HepG2 (cell line): Measurements from ENCODE around the gene MAPK7. TPM values are rescaled to one million over a fixed set of nuclear protein-coding genes. Genes with fewer than 3 reads are reported as not detected.

Source experiments
- AGO2 ChIP-seq: fragments of 200-400 bp; formaldehyde crosslinking; optimal IDR thresholded peaks from 2 replicates; pipeline ENCODE3; 2017; ENCODE audit warnings: mild to moderate bottlenecking, low read depth, low read length, moderate library complexity
- CHD4 ChIP-seq: fragments of 200-600 bp; sonication (generic); IDR thresholded peaks from 2 replicates; pipeline ENCODE4 v1.7.0; 2017; ENCODE audit warnings: mild to moderate bottlenecking, low read length, borderline replicate concordance
- DR1 ChIP-seq: sonication (generic); formaldehyde crosslinking; IDR thresholded peaks from 2 replicates; pipeline ENCODE4 v1.8.0; 2021; ENCODE audit warnings: mild to moderate bottlenecking, missing genetic modification reagents, inconsistent platforms
- FOXP1 ChIP-seq, 2 experiments: fragments of 450-650 bp in 1 of 2; IDR thresholded peaks; 2 replicates each; pipeline ENCODE4 v1.6.1; 2017 to 2018; ENCODE audit warnings: antibody characterized with exemption in 1 of 2
- KLF16 ChIP-seq, 2 experiments: sonication (generic) in 1 of 2; formaldehyde crosslinking in 1 of 2; IDR thresholded peaks; 2 replicates each; pipeline versions ENCODE4 v1.6.1 to v1.8.0; 2016 to 2023; ENCODE audit warnings: missing genetic modification reagents in 2 of 2, missing compliant biosample characterization in 1 of 2
- MAFF ChIP-seq: IDR thresholded peaks from 2 replicates; pipeline ENCODE4 v1.6.1; 2011; ENCODE audit warnings: low read depth, low read length, improper control_type of control experiment
- SAFB2 ChIP-seq: sonication (generic); formaldehyde crosslinking; IDR thresholded peaks from 2 replicates; pipeline ENCODE4 v1.5.1; 2020; ENCODE audit warnings: missing genetic modification reagents, low read depth, mild to moderate bottlenecking, borderline replicate concordance
- SALL2 ChIP-seq: sonication (generic); formaldehyde crosslinking; IDR thresholded peaks from 2 replicates; pipeline ENCODE4 v1.8.1; 2023; ENCODE audit warnings: mild to moderate bottlenecking, missing genetic modification reagents, inconsistent platforms
- ZFY ChIP-seq: sonication (generic); formaldehyde crosslinking; IDR thresholded peaks from 2 replicates; pipeline ENCODE4 v1.4.0; 2020; ENCODE audit warnings: missing genetic modification reagents
- ZNF350 ChIP-seq: sonication (generic); formaldehyde crosslinking; IDR thresholded peaks from 2 replicates; pipeline ENCODE4 v1.4.0; 2020; ENCODE audit warnings: mild to moderate bottlenecking, low read depth, missing genetic modification reagents, borderline replicate concordance
- polyA plus RNA-seq, 8 experiments: library from polyadenylated mRNA; depleted of rRNA in 3 of 8; stranded (reverse) in 7 of 8; unstranded in 1 of 8; fragments of >200 nt; fragmentation: Illumina TruSeq in 4 of 8; extraction: Trizol in 4 of 8; gene quantifications; 2 replicates each; pipeline versions ENCODE4 v1.2.1 to v1.2.3, GENCODE V29; 2011 to 2016; ENCODE audit warnings: low read depth in 4 of 8, missing spikeins in 1 of 8, mixed read lengths in 1 of 8; ENCODE audit not compliant: insufficient read depth in 1 of 8
- total RNA-seq, 5 experiments: library from RNA; depleted of rRNA; stranded (reverse); fragments of >200 nt; fragmentation: Illumina TruSeq; extraction: Trizol; gene quantifications; 2 replicates each; pipeline ENCODE4 v1.2.3, GENCODE V29; 2016; ENCODE audit warnings: low read depth in 1 of 5
- TF ChIP-seq, protein P1 (sequence below): fragments of 450-650 bp; IDR thresholded peaks from 2 replicates; pipeline ENCODE4 v1.6.1; 2016
- TF ChIP-seq, protein P2 (sequence below): sonication (generic); formaldehyde crosslinking; IDR thresholded peaks from 2 replicates; pipeline ENCODE4 v1.8.0; 2022; ENCODE audit warnings: missing genetic modification reagents, mild to moderate bottlenecking, borderline replicate concordance
- TF ChIP-seq, protein P3 (sequence below): sonication (generic); formaldehyde crosslinking; IDR thresholded peaks from 2 replicates; pipeline ENCODE4 v1.4.0; 2020; ENCODE audit warnings: mild to moderate bottlenecking, missing genetic modification reagents
- TF ChIP-seq, protein P4 (sequence below): sonication (generic); formaldehyde crosslinking; IDR thresholded peaks from 2 replicates; pipeline ENCODE4 v1.4.0; 2020; ENCODE audit warnings: missing genetic modification reagents, borderline replicate concordance
- TF ChIP-seq, protein P5 (sequence below): sonication (generic); formaldehyde crosslinking; IDR thresholded peaks from 2 replicates; pipeline ENCODE4 v1.5.1; 2020; ENCODE audit warnings: mild to moderate bottlenecking, missing genetic modification reagents, moderate library complexity

The MAPK7 gene
- total and polyA plus RNA-seq, 2 of the 13 experiments (the other 11 are each of a cell fraction or from before 2014, with no cell fraction given): 2.9 to 5.9 TPM

DNA sequence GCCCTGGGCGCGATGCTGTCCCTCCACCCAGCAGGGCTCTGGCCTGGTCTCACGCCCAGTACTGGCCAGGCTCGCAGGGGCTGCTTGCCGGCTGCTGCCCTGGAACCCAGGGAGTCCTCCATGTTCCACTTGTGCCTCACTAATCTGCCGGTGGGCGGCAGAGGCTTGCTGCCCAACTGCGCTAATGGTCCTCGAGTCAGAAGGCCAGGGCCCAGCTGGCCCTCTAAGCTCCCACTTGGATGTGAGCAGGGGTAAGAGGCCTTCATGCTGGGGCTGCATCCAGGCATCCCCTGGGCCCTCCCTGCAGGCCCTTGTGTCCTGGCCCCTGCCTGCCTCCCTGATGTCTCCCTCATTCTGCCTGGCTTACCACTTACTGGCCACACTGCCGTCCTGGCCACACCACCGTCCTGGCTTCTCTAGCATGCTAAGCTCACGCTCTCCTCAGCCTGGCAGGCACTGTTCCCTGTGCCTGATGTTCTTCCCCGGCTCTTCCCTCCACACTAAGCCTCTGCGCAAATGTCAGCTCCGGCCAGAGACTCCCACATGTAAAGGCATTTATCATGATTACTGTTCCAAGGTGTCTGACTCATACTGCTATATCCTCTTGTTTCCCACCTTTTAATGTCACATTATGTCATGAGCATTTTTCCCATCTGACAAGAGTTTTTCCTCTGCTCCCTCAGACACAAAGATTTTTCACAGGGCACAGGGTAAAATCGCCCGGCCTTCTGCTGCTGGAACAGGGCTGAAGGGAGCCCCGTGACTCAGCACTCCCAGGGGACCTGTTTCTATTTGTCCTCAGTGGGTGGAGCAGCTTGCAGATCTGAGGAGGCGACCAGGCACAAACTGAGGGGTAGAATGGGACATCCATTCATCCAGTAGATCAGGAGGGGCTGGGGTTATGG lies 31.7 kb upstream of the MAPK7 start (continued):
- TF ChIP-seq, protein P1, sequence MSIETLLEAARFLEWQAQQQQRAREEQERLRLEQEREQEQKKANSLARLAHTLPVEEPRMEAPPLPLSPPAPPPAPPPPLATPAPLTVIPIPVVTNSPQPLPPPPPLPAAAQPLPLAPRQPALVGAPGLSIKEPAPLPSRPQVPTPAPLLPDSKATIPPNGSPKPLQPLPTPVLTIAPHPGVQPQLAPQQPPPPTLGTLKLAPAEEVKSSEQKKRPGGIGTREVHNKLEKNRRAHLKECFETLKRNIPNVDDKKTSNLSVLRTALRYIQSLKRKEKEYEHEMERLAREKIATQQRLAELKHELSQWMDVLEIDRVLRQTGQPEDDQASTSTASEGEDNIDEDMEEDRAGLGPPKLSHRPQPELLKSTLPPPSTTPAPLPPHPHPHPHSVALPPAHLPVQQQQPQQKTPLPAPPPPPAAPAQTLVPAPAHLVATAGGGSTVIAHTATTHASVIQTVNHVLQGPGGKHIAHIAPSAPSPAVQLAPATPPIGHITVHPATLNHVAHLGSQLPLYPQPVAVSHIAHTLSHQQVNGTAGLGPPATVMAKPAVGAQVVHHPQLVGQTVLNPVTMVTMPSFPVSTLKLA: no peak
- TF ChIP-seq FOXP1 (IDR thresholded peaks at IDR 0.05) (no peak), FOXP1 (CRISPR knock-in tag; IDR thresholded peaks at IDR 0.05) (no peak), CHD4 (no peak), AGO2 (peak; percentile 52), SAFB2 (CRISPR knock-in tag) (0 out of 2 replicates have a peak, but pooled peaks have one; percentile 42), SALL2 (CRISPR knock-in tag) (0 out of 2 replicates have a peak, but pooled peaks have one; percentile 40), KLF16 (CRISPR knock-in tag; IDR thresholded peaks at IDR 0.05) (0 out of 4 replicates have a peak, but pooled peaks of 1 of the 2 experiments have one; percentile 42), MAFF (0 out of 2 replicates have a peak, but pooled peaks have one; percentile 31), DR1 (CRISPR knock-in tag) (no peak), ZNF350 (CRISPR knock-in tag) (no peak), ZFY (peak; percentile 37)
- TF ChIP-seq, protein P2, sequence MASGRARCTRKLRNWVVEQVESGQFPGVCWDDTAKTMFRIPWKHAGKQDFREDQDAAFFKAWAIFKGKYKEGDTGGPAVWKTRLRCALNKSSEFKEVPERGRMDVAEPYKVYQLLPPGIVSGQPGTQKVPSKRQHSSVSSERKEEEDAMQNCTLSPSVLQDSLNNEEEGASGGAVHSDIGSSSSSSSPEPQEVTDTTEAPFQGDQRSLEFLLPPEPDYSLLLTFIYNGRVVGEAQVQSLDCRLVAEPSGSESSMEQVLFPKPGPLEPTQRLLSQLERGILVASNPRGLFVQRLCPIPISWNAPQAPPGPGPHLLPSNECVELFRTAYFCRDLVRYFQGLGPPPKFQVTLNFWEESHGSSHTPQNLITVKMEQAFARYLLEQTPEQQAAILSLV (CRISPR knock-in tag): peak; percentile 40; the same call in 1 of the 2 replicates
- TF ChIP-seq, protein P3, sequence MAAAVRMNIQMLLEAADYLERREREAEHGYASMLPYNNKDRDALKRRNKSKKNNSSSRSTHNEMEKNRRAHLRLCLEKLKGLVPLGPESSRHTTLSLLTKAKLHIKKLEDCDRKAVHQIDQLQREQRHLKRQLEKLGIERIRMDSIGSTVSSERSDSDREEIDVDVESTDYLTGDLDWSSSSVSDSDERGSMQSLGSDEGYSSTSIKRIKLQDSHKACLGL (CRISPR knock-in tag): no peak
- TF ChIP-seq, protein P4, sequence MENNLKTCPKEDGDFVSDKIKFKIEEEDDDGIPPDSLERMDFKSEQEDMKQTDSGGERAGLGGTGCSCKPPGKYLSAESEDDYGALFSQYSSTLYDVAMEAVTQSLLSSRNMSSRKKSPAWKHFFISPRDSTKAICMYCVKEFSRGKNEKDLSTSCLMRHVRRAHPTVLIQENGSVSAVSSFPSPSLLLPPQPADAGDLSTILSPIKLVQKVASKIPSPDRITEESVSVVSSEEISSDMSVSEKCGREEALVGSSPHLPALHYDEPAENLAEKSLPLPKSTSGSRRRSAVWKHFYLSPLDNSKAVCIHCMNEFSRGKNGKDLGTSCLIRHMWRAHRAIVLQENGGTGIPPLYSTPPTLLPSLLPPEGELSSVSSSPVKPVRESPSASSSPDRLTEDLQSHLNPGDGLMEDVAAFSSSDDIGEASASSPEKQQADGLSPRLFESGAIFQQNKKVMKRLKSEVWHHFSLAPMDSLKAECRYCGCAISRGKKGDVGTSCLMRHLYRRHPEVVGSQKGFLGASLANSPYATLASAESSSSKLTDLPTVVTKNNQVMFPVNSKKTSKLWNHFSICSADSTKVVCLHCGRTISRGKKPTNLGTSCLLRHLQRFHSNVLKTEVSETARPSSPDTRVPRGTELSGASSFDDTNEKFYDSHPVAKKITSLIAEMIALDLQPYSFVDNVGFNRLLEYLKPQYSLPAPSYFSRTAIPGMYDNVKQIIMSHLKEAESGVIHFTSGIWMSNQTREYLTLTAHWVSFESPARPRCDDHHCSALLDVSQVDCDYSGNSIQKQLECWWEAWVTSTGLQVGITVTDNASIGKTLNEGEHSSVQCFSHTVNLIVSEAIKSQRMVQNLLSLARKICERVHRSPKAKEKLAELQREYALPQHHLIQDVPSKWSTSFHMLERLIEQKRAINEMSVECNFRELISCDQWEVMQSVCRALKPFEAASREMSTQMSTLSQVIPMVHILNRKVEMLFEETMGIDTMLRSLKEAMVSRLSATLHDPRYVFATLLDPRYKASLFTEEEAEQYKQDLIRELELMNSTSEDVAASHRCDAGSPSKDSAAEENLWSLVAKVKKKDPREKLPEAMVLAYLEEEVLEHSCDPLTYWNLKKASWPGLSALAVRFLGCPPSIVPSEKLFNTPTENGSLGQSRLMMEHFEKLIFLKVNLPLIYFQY (CRISPR knock-in tag): no peak
- TF ChIP-seq, protein P5, sequence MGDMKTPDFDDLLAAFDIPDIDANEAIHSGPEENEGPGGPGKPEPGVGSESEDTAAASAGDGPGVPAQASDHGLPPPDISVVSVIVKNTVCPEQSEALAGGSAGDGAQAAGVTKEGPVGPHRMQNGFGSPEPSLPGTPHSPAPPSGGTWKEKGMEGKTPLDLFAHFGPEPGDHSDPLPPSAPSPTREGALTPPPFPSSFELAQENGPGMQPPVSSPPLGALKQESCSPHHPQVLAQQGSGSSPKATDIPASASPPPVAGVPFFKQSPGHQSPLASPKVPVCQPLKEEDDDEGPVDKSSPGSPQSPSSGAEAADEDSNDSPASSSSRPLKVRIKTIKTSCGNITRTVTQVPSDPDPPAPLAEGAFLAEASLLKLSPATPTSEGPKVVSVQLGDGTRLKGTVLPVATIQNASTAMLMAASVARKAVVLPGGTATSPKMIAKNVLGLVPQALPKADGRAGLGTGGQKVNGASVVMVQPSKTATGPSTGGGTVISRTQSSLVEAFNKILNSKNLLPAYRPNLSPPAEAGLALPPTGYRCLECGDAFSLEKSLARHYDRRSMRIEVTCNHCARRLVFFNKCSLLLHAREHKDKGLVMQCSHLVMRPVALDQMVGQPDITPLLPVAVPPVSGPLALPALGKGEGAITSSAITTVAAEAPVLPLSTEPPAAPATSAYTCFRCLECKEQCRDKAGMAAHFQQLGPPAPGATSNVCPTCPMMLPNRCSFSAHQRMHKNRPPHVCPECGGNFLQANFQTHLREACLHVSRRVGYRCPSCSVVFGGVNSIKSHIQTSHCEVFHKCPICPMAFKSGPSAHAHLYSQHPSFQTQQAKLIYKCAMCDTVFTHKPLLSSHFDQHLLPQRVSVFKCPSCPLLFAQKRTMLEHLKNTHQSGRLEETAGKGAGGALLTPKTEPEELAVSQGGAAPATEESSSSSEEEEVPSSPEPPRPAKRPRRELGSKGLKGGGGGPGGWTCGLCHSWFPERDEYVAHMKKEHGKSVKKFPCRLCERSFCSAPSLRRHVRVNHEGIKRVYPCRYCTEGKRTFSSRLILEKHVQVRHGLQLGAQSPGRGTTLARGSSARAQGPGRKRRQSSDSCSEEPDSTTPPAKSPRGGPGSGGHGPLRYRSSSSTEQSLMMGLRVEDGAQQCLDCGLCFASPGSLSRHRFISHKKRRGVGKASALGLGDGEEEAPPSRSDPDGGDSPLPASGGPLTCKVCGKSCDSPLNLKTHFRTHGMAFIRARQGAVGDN: peak; percentile 45
